Astrocyte of the cerebellum (primary cell): ENCODE measurements around the gene POLR2E.

Experiments
- DNase-seq: peaks from one replicate; pipeline ENCODE4 v3.0.0-alpha.2; 2011; ENCODE audit warnings: low read depth
- H3K4me3 ChIP-seq: 2 replicates; pipeline ENCODE4 v1.5.1; 2011; ENCODE audit warnings: mild to moderate bottlenecking, low read depth, low read length, moderate library complexity
- CTCF ChIP-seq: IDR thresholded peaks from 2 replicates; pipeline ENCODE4 v1.5.1; 2012; ENCODE audit warnings: low read length, low read depth, moderate library complexity, mild to moderate bottlenecking; ENCODE audit errors: missing control alignments
- in situ Hi-C: cut with HindIII; loops from 2 replicates; pipeline ENCODE4 v1.10.0; 2017; ENCODE audit warnings: low sequenced_read_pairs

Gene POLR2E

GRCh38 chr19:1103132-1103707 lies 8.0 kb upstream of the POLR2E start:
- peak overlapping the region; percentile 10 for H3K4me3 ChIP-seq
- in situ Hi-C loops = no loop called here
- no peak for TF ChIP-seq CTCF
- no peak for DNase-seq

- H3K4me3 ChIP-seq = no peak overlapping the region
- in situ Hi-C loops = no loop called here
- TF ChIP-seq CTCF = no peak
- peak; percentile 98 for DNase-seq
Measured at GRCh38 chr19:1102407-1103131, 7.4 kb upstream of the POLR2E start.

- no peak for TF ChIP-seq CTCF
- in situ Hi-C loops = no loop called here
- H3K4me3 ChIP-seq = no peak overlapping the region
- no peak for DNase-seq
Measured at GRCh38 chr19:1101337-1101698, 6.1 kb upstream of the POLR2E start.

- in situ Hi-C loops = no loop called here
- no peak overlapping the region for H3K4me3 ChIP-seq
- no peak for TF ChIP-seq CTCF
- no peak for DNase-seq
Measured at GRCh38 chr19:1098177-1099051, 3.2 kb upstream of the POLR2E start.

- H3K4me3 ChIP-seq = no peak overlapping the region
- in situ Hi-C loops = no loop called here
Measured at GRCh38 chr19:1097810-1098176, 2.6 kb upstream of the POLR2E start.

More at GRCh38 chr19:1097810-1098176, 2.6 kb upstream of the POLR2E start:
- no peak for TF ChIP-seq CTCF
- DNase-seq = no peak
